SK-N-SH (cell line): ENCODE results near the gene LRRC73. TPM values are rescaled to one million over a fixed set of nuclear protein-coding genes. Genes with fewer than 3 reads are reported as not detected.
"Not testable (repeated sequence)": the region's sequence is repeated elsewhere in the genome, so short reads cannot be mapped to it uniquely, and the experiment has no call there.

Source experiments
- CTCF ChIA-PET: fragments of 300-600, 350-600 bp; formaldehyde crosslinking; extraction: SDS; loops from one replicate; lab custom pipeline; 2021; lab: Yijun Ruan, JAX
- POLR2A ChIA-PET: fragments of 350-600 bp; sonication (Branson Sonifier 250); formaldehyde crosslinking; extraction: SDS; loops from one replicate; lab custom pipeline; 2020; ENCODE audit warnings: antibody characterized with exemption, inconsistent platforms; lab: Yijun Ruan, JAX
- DNase-seq: peaks from one replicate; pipeline ENCODE4 v3.0.0; 2012
- H2AFZ ChIP-seq: fragments of 200-600 bp; sonication (generic); 2 replicates; pipeline ENCODE4 v1.8.1; 2016; ENCODE audit warnings: antibody characterized with exemption, mild to moderate bottlenecking, low read depth
- H3F3A ChIP-seq: fragments of 200-600 bp; sonication (generic); replicated peaks from 2 replicates; pipeline ENCODE3; 2016; ENCODE audit warnings: antibody characterized with exemption, mild to moderate bottlenecking; ENCODE audit not compliant: insufficient read depth
- H3K27ac ChIP-seq, 2 experiments: fragments of 200-500 bp in 1 of 2; fragments of 200-600 bp in 1 of 2; sonication (Bioruptor generic) in 1 of 2; sonication (generic), shearing (Covaris generic) in 1 of 2; 2 replicates each; pipeline versions ENCODE4 v1.5.1 to v1.6.1; 2014 to 2016; ENCODE audit warnings: low read depth in 2 of 2, inconsistent platforms in 1 of 2, low read length in 1 of 2, mild to moderate bottlenecking in 1 of 2, mixed read lengths in 1 of 2
- H3K27me3 ChIP-seq: fragments of 200-600 bp; sonication (generic), shearing (Covaris generic); 2 replicates; pipeline ENCODE4 v1.6.1; 2016; ENCODE audit warnings: mixed run types; ENCODE audit not compliant: insufficient read depth
- H3K36me3 ChIP-seq, 2 experiments: fragments of 200-500 bp in 1 of 2; fragments of 200-600 bp in 1 of 2; sonication (Bioruptor generic) in 1 of 2; sonication (generic) in 1 of 2; replicated peaks in 1 of 2; 2 replicates each; pipeline versions ENCODE3 to v1.5.1; 2014 to 2016; ENCODE audit warnings: low read length in 1 of 2, mild to moderate bottlenecking in 1 of 2; ENCODE audit not compliant: insufficient read depth in 2 of 2, control insufficient read depth in 1 of 2
- H3K4me1 ChIP-seq, 2 experiments: fragments of 200-500 bp in 1 of 2; fragments of 200-600 bp in 1 of 2; sonication (Bioruptor generic) in 1 of 2; sonication (generic), shearing (Covaris generic) in 1 of 2; 2 replicates each; pipeline versions ENCODE4 v1.5.1 to v1.6.1; 2014 to 2016; ENCODE audit warnings: low read depth in 1 of 2, low read length in 1 of 2, mixed run types in 1 of 2; ENCODE audit not compliant: insufficient read depth in 2 of 2, control insufficient read depth in 1 of 2
- H3K4me2 ChIP-seq: fragments of 200-600 bp; sonication (generic), shearing (Covaris generic); 2 replicates; pipeline ENCODE4 v1.6.1; 2017; ENCODE audit warnings: mixed run types
- H3K4me3 ChIP-seq, 2 experiments: fragments of 200-500 bp in 1 of 2; fragments of 200-600 bp in 1 of 2; sonication (Bioruptor generic) in 1 of 2; sonication (generic), shearing (Covaris generic) in 1 of 2; 2 replicates each; pipeline versions ENCODE4 v1.5.1 to v1.8.1; 2014 to 2016; ENCODE audit warnings: low read depth in 2 of 2, inconsistent platforms in 1 of 2, low read length in 1 of 2, mild to moderate bottlenecking in 1 of 2, mixed read lengths in 1 of 2, moderate library complexity in 1 of 2
- H3K79me2 ChIP-seq: fragments of 200-600 bp; sonication (generic); 2 replicates; pipeline ENCODE4 v1.8.1; 2017; ENCODE audit warnings: mild to moderate bottlenecking; ENCODE audit not compliant: insufficient read depth
- H3K9ac ChIP-seq: fragments of 200-600 bp; sonication (generic); 2 replicates; pipeline ENCODE4 v1.6.1; 2017; ENCODE audit warnings: mixed run types
- H3K9me2 ChIP-seq: fragments of 200-600 bp; sonication (generic); 2 replicates; pipeline ENCODE4 v1.6.1; 2017; ENCODE audit warnings: mixed run types
- H3K9me3 ChIP-seq: fragments of 200-600 bp; sonication (generic); 2 replicates; pipeline ENCODE4 v1.6.1; 2017; ENCODE audit warnings: mixed run types, mild to moderate bottlenecking, moderate library complexity
- H4K20me1 ChIP-seq: fragments of 200-600 bp; sonication (generic); 2 replicates; pipeline ENCODE4 v1.6.1; 2017; ENCODE audit warnings: mild to moderate bottlenecking, mixed run types; ENCODE audit not compliant: insufficient read depth
- CHD2 ChIP-seq: fragments of 150-350 bp; IDR thresholded peaks from 2 replicates; pipeline ENCODE4 v1.6.1; 2018; ENCODE audit warnings: low read length; ENCODE audit not compliant: partially characterized antibody
- CTCF ChIP-seq: fragments of 200-600 bp; sonication (generic); IDR thresholded peaks from 2 replicates; pipeline ENCODE4 v1.6.1; 2017; ENCODE audit warnings: antibody characterized with exemption, mild to moderate bottlenecking, moderate library complexity
- EZH2phosphoT487 ChIP-seq: fragments of 200-600 bp; sonication (generic); IDR thresholded peaks from 2 replicates; pipeline ENCODE4 v1.6.1; 2017; ENCODE audit warnings: low read depth, mixed run types, mild to moderate bottlenecking, antibody characterized with exemption, moderate library complexity, borderline replicate concordance
- FOSL2 ChIP-seq: IDR thresholded peaks from 2 replicates; pipeline ENCODE4 v1.4.0; 2012; ENCODE audit warnings: low read depth, mild to moderate bottlenecking, moderate library complexity, borderline replicate concordance
- FOXJ3 ChIP-seq: sonication (generic); formaldehyde crosslinking; IDR thresholded peaks from 2 replicates; pipeline ENCODE4 v1.5.1; 2020; ENCODE audit warnings: mild to moderate bottlenecking, missing genetic modification reagents
- GABPA ChIP-seq: IDR thresholded peaks from 2 replicates; pipeline ENCODE4 v1.4.0; 2012; ENCODE audit warnings: low read depth, mild to moderate bottlenecking
- MXI1 ChIP-seq: IDR thresholded peaks from 2 replicates; pipeline ENCODE4 v1.6.1; 2012; ENCODE audit warnings: mild to moderate bottlenecking, low read depth, low read length, improper control_type of control experiment
- PBX3 ChIP-seq: IDR thresholded peaks from 2 replicates; pipeline ENCODE4; 2012
- POLR2AphosphoS5 ChIP-seq: IDR thresholded peaks from 2 replicates; pipeline ENCODE4 v1.6.1; 2012; ENCODE audit warnings: low read depth, low read length
- RAD21 ChIP-seq: IDR thresholded peaks from 2 replicates; pipeline ENCODE4 v1.6.1; 2012; ENCODE audit warnings: mild to moderate bottlenecking, low read length
- RFX5 ChIP-seq: IDR thresholded peaks from 2 replicates; pipeline ENCODE4 v1.6.1; 2012; ENCODE audit warnings: mild to moderate bottlenecking, improper control_type of control experiment, low read length
- TCF12 ChIP-seq: IDR thresholded peaks from 2 replicates; pipeline ENCODE4 v1.4.0; 2012
- USF1 ChIP-seq: IDR thresholded peaks from 2 replicates; pipeline ENCODE4 v1.4.0; 2012; ENCODE audit warnings: low read depth, borderline replicate concordance
- USF2 ChIP-seq: fragments of 150-350 bp; IDR thresholded peaks from 2 replicates; pipeline ENCODE4 v1.6.1; 2017; ENCODE audit warnings: antibody characterized with exemption, low read length, low read depth, borderline replicate concordance
- YY1 ChIP-seq: IDR thresholded peaks from 2 replicates; pipeline ENCODE4 v1.4.0; 2012; ENCODE audit warnings: low read depth, mild to moderate bottlenecking
- WGBS: methylation state at CpG from one replicate; pipeline ENCODE4 v1.1.6; 2017; ENCODE audit warnings: low lambda C conversion rate; 5-methylcytosine and 5-hydroxymethylcytosine counted together
- polyA plus RNA-seq, 3 experiments: library from polyadenylated mRNA; depleted of rRNA; stranded (reverse); fragments of >200 nt; gene quantifications; 2 replicates each; pipeline ENCODE4 v1.2.3, GENCODE V29; 2012
- TF ChIP-seq, protein P1 (sequence below): IDR thresholded peaks from 2 replicates; pipeline ENCODE4 v1.6.1; 2012; ENCODE audit warnings: mild to moderate bottlenecking, low read depth, low read length, moderate library complexity
- TF ChIP-seq, protein P2 (sequence below): fragments of 150-350 bp; IDR thresholded peaks from 2 replicates; pipeline ENCODE4 v1.6.1; 2016; ENCODE audit warnings: mild to moderate bottlenecking, low read depth, low read length

The LRRC73 gene
- polyA plus RNA-seq, 1 of the 3 experiments (the other 2 are of a cell fraction), result 0.89 TPM

DNA sequence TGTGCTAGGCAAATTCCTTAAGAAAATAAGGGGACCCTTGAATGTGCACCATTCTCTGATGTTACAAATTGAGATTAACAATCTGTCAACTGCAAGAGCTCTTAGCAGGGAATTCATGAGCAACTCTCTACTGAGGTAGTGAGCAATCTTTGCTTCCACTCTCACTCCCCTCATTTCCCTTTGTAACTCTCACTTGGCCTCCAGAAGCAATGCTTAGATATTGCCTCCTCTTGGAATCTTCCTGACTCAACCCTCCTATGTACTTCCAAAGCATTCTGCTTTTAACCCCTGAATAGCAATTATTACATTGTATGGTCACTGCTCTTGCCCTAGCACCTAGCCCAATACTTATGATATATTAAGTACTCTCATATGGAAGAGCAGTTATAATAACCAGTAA lies 49.2 kb upstream of the LRRC73 start (continued):
- TF ChIP-seq, protein P1, sequence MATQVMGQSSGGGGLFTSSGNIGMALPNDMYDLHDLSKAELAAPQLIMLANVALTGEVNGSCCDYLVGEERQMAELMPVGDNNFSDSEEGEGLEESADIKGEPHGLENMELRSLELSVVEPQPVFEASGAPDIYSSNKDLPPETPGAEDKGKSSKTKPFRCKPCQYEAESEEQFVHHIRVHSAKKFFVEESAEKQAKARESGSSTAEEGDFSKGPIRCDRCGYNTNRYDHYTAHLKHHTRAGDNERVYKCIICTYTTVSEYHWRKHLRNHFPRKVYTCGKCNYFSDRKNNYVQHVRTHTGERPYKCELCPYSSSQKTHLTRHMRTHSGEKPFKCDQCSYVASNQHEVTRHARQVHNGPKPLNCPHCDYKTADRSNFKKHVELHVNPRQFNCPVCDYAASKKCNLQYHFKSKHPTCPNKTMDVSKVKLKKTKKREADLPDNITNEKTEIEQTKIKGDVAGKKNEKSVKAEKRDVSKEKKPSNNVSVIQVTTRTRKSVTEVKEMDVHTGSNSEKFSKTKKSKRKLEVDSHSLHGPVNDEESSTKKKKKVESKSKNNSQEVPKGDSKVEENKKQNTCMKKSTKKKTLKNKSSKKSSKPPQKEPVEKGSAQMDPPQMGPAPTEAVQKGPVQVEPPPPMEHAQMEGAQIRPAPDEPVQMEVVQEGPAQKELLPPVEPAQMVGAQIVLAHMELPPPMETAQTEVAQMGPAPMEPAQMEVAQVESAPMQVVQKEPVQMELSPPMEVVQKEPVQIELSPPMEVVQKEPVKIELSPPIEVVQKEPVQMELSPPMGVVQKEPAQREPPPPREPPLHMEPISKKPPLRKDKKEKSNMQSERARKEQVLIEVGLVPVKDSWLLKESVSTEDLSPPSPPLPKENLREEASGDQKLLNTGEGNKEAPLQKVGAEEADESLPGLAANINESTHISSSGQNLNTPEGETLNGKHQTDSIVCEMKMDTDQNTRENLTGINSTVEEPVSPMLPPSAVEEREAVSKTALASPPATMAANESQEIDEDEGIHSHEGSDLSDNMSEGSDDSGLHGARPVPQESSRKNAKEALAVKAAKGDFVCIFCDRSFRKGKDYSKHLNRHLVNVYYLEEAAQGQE, result no peak
- TF ChIP-seq MXI1, result no peak
- no peak for TF ChIP-seq RFX5
- TF ChIP-seq FOSL2, result no peak

DNA sequence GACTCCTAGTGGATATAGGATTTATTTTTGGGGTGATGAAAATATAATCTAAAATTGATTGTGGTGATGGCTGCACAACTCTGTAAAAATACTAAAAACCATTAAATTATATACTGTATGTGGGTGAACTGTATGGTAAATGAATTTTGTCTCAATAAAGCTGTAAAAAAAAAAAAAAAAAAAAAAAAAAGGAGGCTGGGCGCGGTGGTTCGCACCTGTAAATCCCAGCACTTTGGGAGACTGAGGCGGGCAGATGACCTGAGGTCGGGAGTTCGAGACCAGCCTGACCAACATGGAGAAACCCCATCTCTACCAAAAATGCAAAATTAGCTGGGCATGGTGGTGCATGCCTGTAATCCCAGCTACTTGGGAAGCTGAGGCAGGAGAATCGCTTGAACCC lies 47.5 kb upstream of the LRRC73 start:
- H3K27me3 ChIP-seq, DNase-seq, H3K4me2 ChIP-seq, H3F3A ChIP-seq, H4K20me1 ChIP-seq, H3K4me3 ChIP-seq, H3K9me3 ChIP-seq, H3K4me1 ChIP-seq, H3K27ac ChIP-seq, H2AFZ ChIP-seq, H3K9ac ChIP-seq, POLR2A ChIA-PET, CTCF ChIA-PET, H3K9me2 ChIP-seq, H3K79me2 ChIP-seq: not testable (repeated sequence)
- WGBS, result 96% methylated on average over 7 of the region's 7 CpGs
- H3K36me3 ChIP-seq, result peaks cover 61 to 93% of the 10 kb centered on the region in 2 experiments

DNA sequence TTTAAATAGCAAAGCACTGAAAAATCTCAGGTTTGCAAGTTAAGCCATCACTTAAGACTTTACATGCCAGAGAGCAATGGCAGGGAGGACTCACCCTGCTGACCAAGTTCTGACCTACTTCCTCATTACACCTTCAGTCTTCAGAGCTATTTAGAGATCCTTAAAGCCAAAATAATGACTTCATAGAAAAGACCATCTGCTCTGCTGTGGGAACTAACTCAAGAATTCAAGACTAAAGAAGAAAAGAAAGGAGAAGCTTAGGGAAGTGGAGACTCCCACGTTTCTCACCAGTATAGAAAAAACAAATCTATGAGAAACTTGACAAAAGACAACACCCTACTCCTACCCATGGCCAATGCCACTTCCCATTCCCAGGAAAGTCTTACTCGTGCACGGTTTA lies 37.1 kb upstream of the LRRC73 start:
- no peaks in the 10 kb centered on the region for H3F3A ChIP-seq
- H3K4me3 ChIP-seq, result no peak overlapping the region
- no peaks in the 10 kb centered on the region for H4K20me1 ChIP-seq
- no peak overlapping the region for H2AFZ ChIP-seq
- H3K4me1 ChIP-seq, result no peaks in the 10 kb centered on the region
- no peak overlapping the region for H3K27ac ChIP-seq
- 91% methylated on average over 3 of the region's 3 CpGs for WGBS
- CTCF ChIA-PET, result interaction anchor here (1.5 kb wide), 1 partner anchor 61 kb away, joined by 5 read pairs; no protein-coding TSS in a partner anchor
- no peak overlapping the region for H3K9ac ChIP-seq
- no peaks in the 10 kb centered on the region for H3K9me3 ChIP-seq
- no peak for DNase-seq
- no peak overlapping the region for H3K4me2 ChIP-seq
- H3K79me2 ChIP-seq, result no peaks in the 10 kb centered on the region
- POLR2A ChIA-PET, result no interaction called here
- H3K9me2 ChIP-seq, result no peaks in the 10 kb centered on the region
- no peaks in the 10 kb centered on the region for H3K27me3 ChIP-seq
- H3K36me3 ChIP-seq, result peaks cover 75% of the 10 kb centered on the region in 2 experiments
- TF ChIP-seq CTCF (no peak), PBX3 (no peak), TCF12 (no peak), GABPA (no peak), USF2 (no peak), YY1 (no peak), RAD21 (no peak), POLR2AphosphoS5 (no peak), FOXJ3 (CRISPR knock-in tag) (no peak), USF1 (no peak), EZH2phosphoT487 (no peak), CHD2 (no peak)
- TF ChIP-seq, protein P2, sequence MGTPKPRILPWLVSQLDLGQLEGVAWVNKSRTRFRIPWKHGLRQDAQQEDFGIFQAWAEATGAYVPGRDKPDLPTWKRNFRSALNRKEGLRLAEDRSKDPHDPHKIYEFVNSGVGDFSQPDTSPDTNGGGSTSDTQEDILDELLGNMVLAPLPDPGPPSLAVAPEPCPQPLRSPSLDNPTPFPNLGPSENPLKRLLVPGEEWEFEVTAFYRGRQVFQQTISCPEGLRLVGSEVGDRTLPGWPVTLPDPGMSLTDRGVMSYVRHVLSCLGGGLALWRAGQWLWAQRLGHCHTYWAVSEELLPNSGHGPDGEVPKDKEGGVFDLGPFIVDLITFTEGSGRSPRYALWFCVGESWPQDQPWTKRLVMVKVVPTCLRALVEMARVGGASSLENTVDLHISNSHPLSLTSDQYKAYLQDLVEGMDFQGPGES, result no peak
